ENCODE results near the gene NDST1. TPM values are rescaled to one million over a fixed set of nuclear protein-coding genes. Genes with fewer than 3 reads are reported as not detected.

NDST1 gene
- total and polyA plus RNA-seq, 2 donors (not counting 3 experiments of a cell fraction or from before 2014, with no cell fraction given) = 38.6 to 102 TPM

DNA sequence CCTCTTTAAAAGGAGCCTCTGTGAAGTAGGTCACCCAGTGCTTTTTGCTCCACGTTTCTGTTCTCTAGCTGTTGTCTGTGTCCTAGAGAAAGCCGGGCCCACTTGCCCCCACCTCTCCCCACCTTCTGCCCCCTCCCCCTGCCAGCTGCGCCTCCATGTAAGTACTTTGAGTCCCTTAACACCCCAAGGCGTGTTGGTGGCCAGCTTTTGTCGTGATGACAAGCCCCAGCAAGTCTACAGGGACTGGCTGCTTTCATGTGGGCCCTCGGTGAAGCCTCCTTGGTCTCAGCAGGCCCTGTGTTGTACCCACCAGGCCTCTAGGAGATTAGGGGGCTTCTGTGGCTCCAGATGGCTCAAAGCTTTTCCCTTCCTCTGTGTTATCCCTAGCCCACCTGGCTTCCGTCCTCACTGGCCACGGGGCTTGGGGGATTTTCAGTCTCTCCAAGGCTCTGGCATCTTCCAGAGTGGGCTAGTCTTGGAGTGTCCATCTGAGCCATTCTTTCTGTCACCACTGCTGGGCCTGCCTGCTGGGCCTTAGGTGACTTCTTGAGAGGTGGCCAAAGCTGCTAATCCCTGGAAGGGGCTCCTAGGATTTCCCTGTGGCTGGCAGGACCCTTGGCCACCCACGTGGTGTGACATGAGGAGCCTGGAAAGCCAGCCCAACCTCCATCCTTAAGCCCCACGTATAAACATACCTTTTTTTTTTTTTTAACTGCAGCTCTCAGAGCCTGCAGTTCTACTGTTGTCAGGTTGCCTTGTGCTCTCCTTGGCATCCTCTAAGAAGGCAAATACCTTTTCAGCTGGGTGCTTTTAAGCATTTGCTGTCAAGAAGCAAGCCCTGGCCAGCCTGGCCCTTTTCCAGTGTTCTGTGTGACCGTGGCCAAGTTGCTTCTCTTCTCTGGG lies 1.1 kb upstream of the NDST1 start:
- Histone ChIP-seq H3K9ac (replicated peaks; ENCODE audit: extremely low read depth, insufficient read depth, low read length) (no peak overlapping the region), H3K4me1 (ENCODE audit: control insufficient read depth, extremely low read depth, insufficient read depth, low read length) (peaks cover 7% of the 10 kb centered on the region), H3K9me3 (replicated peaks; ENCODE audit: control insufficient read depth, insufficient read depth, low read length) (no peaks in the 10 kb centered on the region), H2AFZ (ENCODE audit: low read depth, low read length) (no peak overlapping the region), H3K9me1 (replicated peaks; ENCODE audit: control insufficient read depth, extremely low read depth, insufficient read depth, low read length) (no peaks in the 10 kb centered on the region), H3K4me3 (replicated peaks in 1 of 3; ENCODE audit: insufficient read depth in 1 of 3, low read depth in 1 of 3, low read length in 3 of 3) (no peak overlapping the region), H3K36me3 (ENCODE audit: control insufficient read depth in 2 of 2, extremely low read depth in 1 of 2, insufficient read depth in 2 of 2, low read length in 2 of 2) (no peaks in the 10 kb centered on the region), H3K27me3 (ENCODE audit: control insufficient read depth in 2 of 2, insufficient read depth in 2 of 2, low read length in 2 of 2) (no peaks in the 10 kb centered on the region), H4K20me1 (replicated peaks; ENCODE audit: control insufficient read depth, extremely low read depth, insufficient read depth, low read length) (no peaks in the 10 kb centered on the region), H3K27ac (ENCODE audit: insufficient read depth, low read depth, low read length) (no peak overlapping the region), H3K4me2 (ENCODE audit: insufficient read depth, low read length) (no peak overlapping the region), H3K79me2 (ENCODE audit: control insufficient read depth, insufficient read depth, low read length) (peaks cover 25% of the 10 kb centered on the region)
- ChIA-PET POLR2A (no interaction called here), CTCF (interaction anchor here (0.7 to 1.7 kb wide), 5 partner anchors 10 to 38 kb away, joined by 3 to 5 read pairs (median 3); no protein-coding TSS in a partner anchor)
- BruUV-seq (replicated peaks) = no TSS peak
- TF ChIP-seq POLR2A (IDR thresholded peaks at IDR 0.05; ENCODE audit: low read depth, low read length) (no peak), EZH2 (IDR thresholded peaks at IDR 0.05; ENCODE audit: borderline replicate concordance, low read depth, low read length, severe bottlenecking) (no peak), FOS (IDR thresholded peaks at IDR 0.05; ENCODE audit: borderline replicate concordance, insufficient read depth, low read length) (no peak), POLR2AphosphoS5 (IDR thresholded peaks at IDR 0.05; ENCODE audit: insufficient read depth, low read depth, low read length) (no peak), JUN (IDR thresholded peaks at IDR 0.05; ENCODE audit: borderline replicate concordance, insufficient read depth, insufficient read length, low read depth) (no peak)
- TF ChIP-seq, protein P1, sequence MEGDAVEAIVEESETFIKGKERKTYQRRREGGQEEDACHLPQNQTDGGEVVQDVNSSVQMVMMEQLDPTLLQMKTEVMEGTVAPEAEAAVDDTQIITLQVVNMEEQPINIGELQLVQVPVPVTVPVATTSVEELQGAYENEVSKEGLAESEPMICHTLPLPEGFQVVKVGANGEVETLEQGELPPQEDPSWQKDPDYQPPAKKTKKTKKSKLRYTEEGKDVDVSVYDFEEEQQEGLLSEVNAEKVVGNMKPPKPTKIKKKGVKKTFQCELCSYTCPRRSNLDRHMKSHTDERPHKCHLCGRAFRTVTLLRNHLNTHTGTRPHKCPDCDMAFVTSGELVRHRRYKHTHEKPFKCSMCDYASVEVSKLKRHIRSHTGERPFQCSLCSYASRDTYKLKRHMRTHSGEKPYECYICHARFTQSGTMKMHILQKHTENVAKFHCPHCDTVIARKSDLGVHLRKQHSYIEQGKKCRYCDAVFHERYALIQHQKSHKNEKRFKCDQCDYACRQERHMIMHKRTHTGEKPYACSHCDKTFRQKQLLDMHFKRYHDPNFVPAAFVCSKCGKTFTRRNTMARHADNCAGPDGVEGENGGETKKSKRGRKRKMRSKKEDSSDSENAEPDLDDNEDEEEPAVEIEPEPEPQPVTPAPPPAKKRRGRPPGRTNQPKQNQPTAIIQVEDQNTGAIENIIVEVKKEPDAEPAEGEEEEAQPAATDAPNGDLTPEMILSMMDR (IDR thresholded peaks at IDR 0.05; ENCODE audit: extremely low read depth in 1 of 2, insufficient read depth in 1 of 2, low read depth in 1 of 2, low read length in 2 of 2) = no peak
- TF ChIP-seq, protein P2, sequence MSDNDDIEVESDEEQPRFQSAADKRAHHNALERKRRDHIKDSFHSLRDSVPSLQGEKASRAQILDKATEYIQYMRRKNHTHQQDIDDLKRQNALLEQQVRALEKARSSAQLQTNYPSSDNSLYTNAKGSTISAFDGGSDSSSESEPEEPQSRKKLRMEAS (IDR thresholded peaks at IDR 0.05; ENCODE audit: insufficient read depth, insufficient read length) = no peak
- DNase-seq (ENCODE audit: low read depth, low spot score) = no peak
- FAIRE-seq = no peak
- intact Hi-C loops (cut with micrococcal nuclease) = no loop called here
- dilution Hi-C loops (cut with MboI; ENCODE audit: extremely low pct_ligation_motif_present, low sequenced_read_pairs) = no loop called here

Measured in endothelial cell of umbilical vein (primary cell).